GM12891 (cell line): ENCODE measurements around the gene BIK.

Source experiments
- POLR2A ChIP-seq: IDR thresholded peaks from 2 replicates; pipeline ENCODE4 v1.6.1; 2011; ENCODE audit warnings: low read depth, low read length, control low read depth
- POLR2AphosphoS5 ChIP-seq: IDR thresholded peaks from 2 replicates; pipeline ENCODE4 v1.6.1; 2011; ENCODE audit warnings: low read depth, low read length, control low read depth
- TAF1 ChIP-seq: IDR thresholded peaks from 2 replicates; pipeline ENCODE4 v1.6.1; 2011; ENCODE audit warnings: low read depth, low read length, control low read depth

- TF ChIP-seq POLR2A (no peak), POLR2AphosphoS5 (no peak), TAF1 (no peak)
Observed at GRCh38 chr22:43116932-43117331, 6.4 kb downstream of the BIK start.
